ENCODE results near the gene ADGRA1.

ADGRA1 gene

GRCh38 chr10:133166828-133167692 is 79.3 kb downstream of the ADGRA1 start:
- H3K4me3 ChIP-seq (ENCODE audit: low read depth, low read length) = no peak overlapping the region
- TF ChIP-seq CTCF (IDR thresholded peaks at IDR 0.05; ENCODE audit: insufficient read depth, low read depth, low read length, missing control alignments) = no peak
- no peak for DNase-seq (ENCODE audit: low read depth)

DNA sequence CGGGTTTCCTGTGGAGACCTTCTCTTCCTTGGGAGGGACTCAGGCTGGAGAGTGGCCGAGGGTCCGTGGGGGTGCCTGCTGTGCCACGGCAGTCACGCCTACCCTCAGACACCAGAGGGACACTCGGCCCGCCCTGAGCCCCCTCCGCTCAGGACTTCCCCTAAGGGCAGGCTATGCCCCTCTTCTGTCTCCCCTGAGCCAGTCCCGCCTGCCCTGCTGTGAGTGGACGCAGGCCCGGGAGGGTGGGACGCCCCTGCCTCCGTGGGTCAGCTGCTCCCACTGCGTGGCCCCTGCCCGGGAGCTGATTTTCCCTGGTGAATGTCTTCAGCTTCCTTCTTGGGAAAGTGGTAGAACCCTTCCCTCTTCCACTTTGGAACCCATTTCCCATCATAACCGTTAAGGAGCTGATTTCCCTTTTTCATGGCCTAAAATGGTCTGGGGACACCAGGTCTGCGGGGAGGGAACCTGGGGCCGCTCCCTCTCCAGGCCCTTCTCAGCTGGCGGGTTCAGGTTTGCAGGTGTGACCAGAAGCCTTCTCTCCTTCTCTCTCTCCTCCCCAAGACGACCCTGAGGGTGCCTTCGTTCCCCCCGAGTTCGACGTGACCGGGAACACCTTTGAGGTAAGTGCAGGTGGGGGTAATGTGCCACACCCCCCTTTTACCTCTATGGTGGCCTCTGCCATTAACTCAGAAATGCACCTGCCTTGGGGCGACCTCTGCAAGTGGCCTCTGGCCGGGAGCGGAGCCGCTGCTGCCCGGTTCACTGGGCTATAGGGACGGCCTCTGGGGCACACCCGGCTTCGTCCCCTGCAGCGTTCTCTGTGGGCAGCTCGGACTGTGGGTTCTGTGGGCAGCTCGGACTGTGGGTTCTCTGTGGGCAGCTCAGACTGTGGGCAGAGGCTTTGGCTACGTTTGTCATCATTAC is 80.2 kb downstream of the ADGRA1 start:
- TF ChIP-seq CTCF (IDR thresholded peaks at IDR 0.05; ENCODE audit: insufficient read depth, low read depth, low read length, missing control alignments) = no peak
- no peak overlapping the region for H3K4me3 ChIP-seq (ENCODE audit: low read depth, low read length)
- DNase-seq (ENCODE audit: low read depth) = no peak

DNA sequence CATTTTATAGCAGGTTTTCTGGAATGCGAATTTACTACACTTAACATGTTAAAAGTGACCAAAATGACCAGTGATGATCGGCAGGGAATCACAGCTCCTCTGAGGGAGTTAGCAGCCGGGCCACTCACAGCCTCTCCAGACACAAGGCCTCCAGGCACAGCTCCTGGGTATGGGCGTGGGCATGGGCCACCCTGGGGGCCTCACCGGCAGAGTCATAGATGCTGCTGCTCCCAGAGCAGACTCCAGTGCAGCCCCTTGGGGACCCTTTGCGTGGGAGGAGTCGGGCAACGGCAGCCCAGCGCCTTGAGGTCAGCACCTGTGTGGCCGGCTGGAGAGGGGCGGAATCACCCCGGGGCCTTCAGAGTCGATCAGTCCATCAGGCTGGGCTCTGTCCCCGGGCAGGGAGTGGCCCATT is 80.9 kb downstream of the ADGRA1 start:
- H3K4me3 ChIP-seq (ENCODE audit: low read depth, low read length) = no peak overlapping the region
- DNase-seq (ENCODE audit: low read depth) = no peak
- no peak for TF ChIP-seq CTCF (IDR thresholded peaks at IDR 0.05; ENCODE audit: insufficient read depth, low read depth, low read length, missing control alignments)

- no peak for TF ChIP-seq CTCF (IDR thresholded peaks at IDR 0.05; ENCODE audit: insufficient read depth, low read depth, low read length, missing control alignments)
- no peak overlapping the region for H3K4me3 ChIP-seq (ENCODE audit: low read depth, low read length)
- DNase-seq (ENCODE audit: low read depth) = no peak
Observed at GRCh38 chr10:133169173-133169947, 81.6 kb downstream of the ADGRA1 start.

GRCh38 chr10:133170092-133170491 is 82.4 kb downstream of the ADGRA1 start:
- no peak for DNase-seq (ENCODE audit: low read depth)
- TF ChIP-seq CTCF (IDR thresholded peaks at IDR 0.05; ENCODE audit: insufficient read depth, low read depth, low read length, missing control alignments) = no peak
- no peak overlapping the region for H3K4me3 ChIP-seq (ENCODE audit: low read depth, low read length)

DNA sequence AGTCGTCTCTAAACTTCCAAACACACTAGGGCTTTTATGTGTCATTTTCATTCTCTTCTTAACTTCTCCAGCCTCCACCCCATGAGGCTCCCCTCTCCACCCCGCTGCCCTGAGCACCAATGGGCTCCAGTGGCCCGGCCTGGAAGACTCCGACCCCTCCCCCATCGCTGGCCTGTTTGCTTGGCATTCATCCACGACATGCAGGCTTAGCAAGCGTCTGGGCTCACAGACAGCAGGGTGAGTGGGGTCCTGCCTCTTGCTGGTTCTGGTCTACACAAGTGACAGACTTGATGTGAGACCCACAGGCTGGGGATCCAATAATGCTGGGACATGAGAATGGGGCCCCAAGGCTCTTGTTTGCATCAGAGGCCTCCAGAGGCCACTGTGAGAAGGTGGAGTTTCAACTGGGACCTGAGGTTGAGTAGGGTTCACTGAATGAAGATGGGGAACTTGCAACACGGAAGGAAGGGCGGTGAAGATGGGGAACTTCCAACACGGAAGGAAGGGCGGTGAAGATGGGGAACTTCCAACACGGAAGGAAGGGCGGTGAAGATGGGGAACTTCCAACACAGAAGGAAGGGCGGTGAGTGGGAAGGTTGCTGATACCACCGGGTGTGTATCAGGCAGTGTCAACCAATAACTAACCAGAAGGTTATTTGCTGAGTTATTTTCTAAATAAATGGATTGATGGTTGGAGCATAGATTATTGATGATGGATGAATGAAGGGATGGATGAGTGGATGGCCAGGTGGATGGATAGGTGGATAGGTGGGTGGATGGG is 86.3 kb downstream of the ADGRA1 start:
- H3K4me3 ChIP-seq (ENCODE audit: low read depth, low read length) = no peak overlapping the region
- no peak for DNase-seq (ENCODE audit: low read depth)
- no peak for TF ChIP-seq CTCF (IDR thresholded peaks at IDR 0.05; ENCODE audit: insufficient read depth, low read depth, low read length, missing control alignments)
